ENCODE measurements around the gene FAM111A. TPM values are rescaled to one million over a fixed set of nuclear protein-coding genes. Genes with fewer than 3 reads are reported as not detected.

Gene FAM111A
- polyA plus RNA-seq, 1 donor (not counting 4 experiments of a cell fraction or from before 2014, with no cell fraction given), result 21.0 TPM

GRCh38 chr11:59157433-59157832 is 14.8 kb downstream of the FAM111A start:
- no peaks in the 10 kb centered on the region for H3K27me3 ChIP-seq (ENCODE audit: control insufficient read depth, extremely low read depth, insufficient read depth, low read length)
- no peak overlapping the region for H3K4me2 ChIP-seq (ENCODE audit: control insufficient read depth, extremely low read depth, insufficient read depth, low read depth, low read length)
- H3K9ac ChIP-seq (ENCODE audit: control insufficient read depth, extremely low read depth, insufficient read depth, low read length), result no peak overlapping the region
- dilution Hi-C loops (cut with MboI; ENCODE audit: extremely low pct_ligation_motif_present, low sequenced_read_pairs), result loop anchor here (10.0 kb wide), 1 partner anchor 553 kb away; no protein-coding TSS in a partner anchor
- no peak for DNase-seq (ENCODE audit: low read depth, low spot score)
- no peak overlapping the region for H3K4me3 ChIP-seq (ENCODE audit: control insufficient read depth in 2 of 3, extremely low read depth in 1 of 3, insufficient read depth in 2 of 3, low read depth in 1 of 3, low read length in 3 of 3)
- no peaks in the 10 kb centered on the region for H3K9me3 ChIP-seq (ENCODE audit: control insufficient read depth, low read depth, low read length)
- no peak overlapping the region for H3K27ac ChIP-seq (ENCODE audit: control insufficient read depth, insufficient read depth, low read length)
- H4K20me1 ChIP-seq (ENCODE audit: control insufficient read depth, extremely low read depth, insufficient read depth, low read length), result no peaks in the 10 kb centered on the region
- no peak for TF ChIP-seq CTCF (optimal IDR thresholded peaks at IDR 0.05 in 1 of 3, IDR thresholded peaks at IDR 0.05 in 1 of 3, conservative IDR thresholded peaks at IDR 0.05 in 1 of 3; ENCODE audit: extremely low read depth in 1 of 3, insufficient read depth in 2 of 3, low read length in 3 of 3)
- TF ChIP-seq EZH2 (IDR thresholded peaks at IDR 0.05; ENCODE audit: low read length), result no peak
- no peaks in the 10 kb centered on the region for H3K36me3 ChIP-seq (ENCODE audit: control insufficient read depth in 2 of 2, extremely low read depth in 1 of 2, insufficient read depth in 2 of 2, low read length in 2 of 2)
- no peaks in the 10 kb centered on the region for H3K9me1 ChIP-seq (ENCODE audit: control insufficient read depth, extremely low read depth, insufficient read depth, low read length)
- no peaks in the 10 kb centered on the region for H3K79me2 ChIP-seq (ENCODE audit: control insufficient read depth, insufficient read depth, low read length)
- no peak for FAIRE-seq
- no peaks in the 10 kb centered on the region for H3K4me1 ChIP-seq (ENCODE audit: control insufficient read depth, extremely low read depth, insufficient read depth, low read length)
- no peak overlapping the region for H2AFZ ChIP-seq (ENCODE audit: control insufficient read depth, low read length)

GRCh38 chr11:59158206-59159068 is 15.8 kb downstream of the FAM111A start:
- H3K4me3 ChIP-seq (ENCODE audit: control insufficient read depth in 2 of 3, extremely low read depth in 1 of 3, insufficient read depth in 2 of 3, low read depth in 1 of 3, low read length in 3 of 3), result no peak overlapping the region
- dilution Hi-C loops (cut with MboI; ENCODE audit: extremely low pct_ligation_motif_present, low sequenced_read_pairs), result loop anchor here (10.0 kb wide), 1 partner anchor 554 kb away; no protein-coding TSS in a partner anchor
- no peaks in the 10 kb centered on the region for H3K9me1 ChIP-seq (ENCODE audit: control insufficient read depth, extremely low read depth, insufficient read depth, low read length)
- no peak for DNase-seq (ENCODE audit: low read depth, low spot score)
- TF ChIP-seq EZH2 (IDR thresholded peaks at IDR 0.05; ENCODE audit: low read length) (no peak), CTCF (optimal IDR thresholded peaks at IDR 0.05 in 1 of 3, IDR thresholded peaks at IDR 0.05 in 1 of 3, conservative IDR thresholded peaks at IDR 0.05 in 1 of 3; ENCODE audit: extremely low read depth in 1 of 3, insufficient read depth in 2 of 3, low read length in 3 of 3) (peak; percentile 65 to 84 (median 80))
- H3K4me1 ChIP-seq (ENCODE audit: control insufficient read depth, extremely low read depth, insufficient read depth, low read length), result no peaks in the 10 kb centered on the region
- no peaks in the 10 kb centered on the region for H3K79me2 ChIP-seq (ENCODE audit: control insufficient read depth, insufficient read depth, low read length)
- H3K27me3 ChIP-seq (ENCODE audit: control insufficient read depth, extremely low read depth, insufficient read depth, low read length), result no peaks in the 10 kb centered on the region
- H3K27ac ChIP-seq (ENCODE audit: control insufficient read depth, insufficient read depth, low read length), result no peak overlapping the region
- no peak overlapping the region for H3K9ac ChIP-seq (ENCODE audit: control insufficient read depth, extremely low read depth, insufficient read depth, low read length)
- H4K20me1 ChIP-seq (ENCODE audit: control insufficient read depth, extremely low read depth, insufficient read depth, low read length), result no peaks in the 10 kb centered on the region
- H2AFZ ChIP-seq (ENCODE audit: control insufficient read depth, low read length), result no peak overlapping the region
- no peaks in the 10 kb centered on the region for H3K9me3 ChIP-seq (ENCODE audit: control insufficient read depth, low read depth, low read length)
- H3K4me2 ChIP-seq (ENCODE audit: control insufficient read depth, extremely low read depth, insufficient read depth, low read depth, low read length), result no peak overlapping the region
- no peaks in the 10 kb centered on the region for H3K36me3 ChIP-seq (ENCODE audit: control insufficient read depth in 2 of 2, extremely low read depth in 1 of 2, insufficient read depth in 2 of 2, low read length in 2 of 2)
- peak; percentile 74 for FAIRE-seq
